ENCODE data around the gene ANXA2R. TPM values are rescaled to one million over a fixed set of nuclear protein-coding genes. Genes with fewer than 3 reads are reported as not detected.

The ANXA2R gene
- total RNA-seq, 2 donors from 2014 or later: 1.1 to 1.3 TPM

- H3K9ac ChIP-seq (ENCODE audit: low read depth in 2 of 2, low read length in 2 of 2): peak overlapping the region in 1 of 2 donors; percentile 47
- TF ChIP-seq CTCF (IDR thresholded peaks at IDR 0.05): no peak
- peak overlapping the region; percentile 55 for H3K4me3 ChIP-seq
- no peaks in the 10 kb centered on the region for H3K9me3 ChIP-seq
- intact Hi-C loops (cut with DNase I): no loop called here
- DNase-seq: peak; percentile 32
- H3K27ac ChIP-seq: peak overlapping the region; percentile 98
- no peaks in the 10 kb centered on the region for H3K4me1 ChIP-seq
- H3K27me3 ChIP-seq: no peaks in the 10 kb centered on the region
- H3K36me3 ChIP-seq: no peaks in the 10 kb centered on the region
Measured at GRCh38 chr5:43020399-43020746, 19.7 kb downstream of the ANXA2R start.

GRCh38 chr5:43019614-43020398 lies 20.3 kb downstream of the ANXA2R start:
- Histone ChIP-seq H3K27me3 (no peaks in the 10 kb centered on the region), H3K9me3 (no peaks in the 10 kb centered on the region), H3K4me1 (no peaks in the 10 kb centered on the region), H3K4me3 (peak overlapping the region; percentile 55), H3K27ac (peak overlapping the region; percentile 98), H3K36me3 (no peaks in the 10 kb centered on the region), H3K9ac (ENCODE audit: low read depth in 2 of 2, low read length in 2 of 2) (peak overlapping the region; percentile 37 to 47)
- DNase-seq: peak; percentile 79
- intact Hi-C loops (cut with DNase I): no loop called here
- TF ChIP-seq CTCF (IDR thresholded peaks at IDR 0.05): peak; percentile 51

DNA sequence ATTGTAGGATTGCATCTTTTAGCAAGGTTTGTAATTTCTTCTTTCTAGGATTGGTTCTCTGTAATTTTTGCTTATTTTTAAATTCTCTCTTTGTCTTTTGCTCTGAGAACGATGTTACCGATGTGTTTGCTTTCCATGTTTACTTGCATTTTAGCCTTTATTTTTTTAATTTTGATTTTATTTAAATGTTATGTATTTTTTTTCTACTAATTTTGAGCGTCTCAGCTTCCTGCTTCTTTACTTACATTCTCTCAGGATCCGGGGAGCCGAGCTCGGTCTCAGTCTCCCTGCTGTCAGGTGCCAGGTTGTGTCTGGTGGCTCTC lies 20.9 kb downstream of the ANXA2R start:
- no peak for TF ChIP-seq CTCF (IDR thresholded peaks at IDR 0.05)
- H3K4me3 ChIP-seq: peak overlapping the region; percentile 55
- no peaks in the 10 kb centered on the region for H3K36me3 ChIP-seq
- no peak for DNase-seq
- intact Hi-C loops (cut with DNase I): no loop called here
- peak overlapping the region; percentile 98 for H3K27ac ChIP-seq
- H3K9me3 ChIP-seq: no peaks in the 10 kb centered on the region
- H3K27me3 ChIP-seq: no peaks in the 10 kb centered on the region
- H3K4me1 ChIP-seq: no peaks in the 10 kb centered on the region
- H3K9ac ChIP-seq (ENCODE audit: low read depth in 2 of 2, low read length in 2 of 2): peak overlapping the region; percentile 37 to 47

DNA sequence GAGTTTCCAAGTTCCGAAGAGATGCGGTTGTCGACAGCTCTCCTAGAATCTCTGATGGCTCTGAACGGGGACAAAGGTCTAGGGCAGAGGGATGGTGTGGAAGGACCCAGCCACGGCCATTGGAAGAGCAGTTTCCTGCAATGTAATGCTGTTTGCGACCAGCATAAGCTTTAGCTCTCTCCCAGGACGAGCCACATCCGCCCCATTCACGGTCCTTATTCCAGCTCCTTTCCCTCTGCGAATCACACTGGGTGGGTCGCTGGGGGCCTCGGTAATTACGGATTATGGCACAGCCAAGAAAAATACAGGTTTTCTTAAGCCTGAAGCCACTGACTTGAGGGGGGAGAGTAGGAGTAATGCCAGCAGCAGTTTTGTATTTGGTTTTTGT lies 22.7 kb downstream of the ANXA2R start:
- Histone ChIP-seq H3K4me3 (peak overlapping the region; percentile 55), H3K9me3 (no peaks in the 10 kb centered on the region), H3K27ac (peak overlapping the region; percentile 98), H3K4me1 (no peaks in the 10 kb centered on the region), H3K9ac (ENCODE audit: low read depth in 2 of 2, low read length in 2 of 2) (peak overlapping the region; percentile 73 to 78), H3K36me3 (no peaks in the 10 kb centered on the region), H3K27me3 (no peaks in the 10 kb centered on the region)
- intact Hi-C loops (cut with DNase I): no loop called here
- peak; percentile 43 for DNase-seq
- no peak for TF ChIP-seq CTCF (IDR thresholded peaks at IDR 0.05)

GRCh38 chr5:43016217-43016779 lies 23.8 kb downstream of the ANXA2R start:
- TF ChIP-seq CTCF (IDR thresholded peaks at IDR 0.05): no peak
- Histone ChIP-seq H3K36me3 (no peaks in the 10 kb centered on the region), H3K27ac (peak overlapping the region; percentile 98), H3K9ac (ENCODE audit: low read depth in 2 of 2, low read length in 2 of 2) (no peak overlapping the region), H3K4me3 (no peak overlapping the region), H3K4me1 (no peaks in the 10 kb centered on the region), H3K9me3 (no peaks in the 10 kb centered on the region), H3K27me3 (no peaks in the 10 kb centered on the region)
- intact Hi-C loops (cut with DNase I): no loop called here
- DNase-seq: no peak

Measured in colonic mucosa (tissue), 4 donors.